H1 (cell line): ENCODE measurements around the gene HDHD2.

Experiments
- BACH1 ChIP-seq: IDR thresholded peaks from 2 replicates; pipeline ENCODE4 v1.6.1; 2012; ENCODE audit warnings: low read length, improper control_type of control experiment
- CHD1 ChIP-seq: IDR thresholded peaks from 2 replicates; pipeline ENCODE4 v1.6.1; 2012; ENCODE audit warnings: low read depth, low read length, improper control_type of control experiment
- NANOG ChIP-seq: IDR thresholded peaks from 2 replicates; pipeline ENCODE4 v1.6.1; 2011; ENCODE audit warnings: low read length, low read depth, mild to moderate bottlenecking, inconsistent platforms; ENCODE audit not compliant: insufficient read depth, poor library complexity, severe bottlenecking
- TEAD4 ChIP-seq: IDR thresholded peaks from 2 replicates; pipeline ENCODE4 v1.6.1; 2012; ENCODE audit warnings: low read depth, low read length, inconsistent platforms, mixed read lengths

GRCh38 chr18:47168509-47168908, 18.2 kb upstream of the HDHD2 start:
- TF ChIP-seq CHD1 (no peak), BACH1 (no peak), TEAD4 (no peak), NANOG (no peak)
